Neural cell (in vitro differentiated cells): ENCODE data around the gene SFI1.

Experiments used
- CTCF ChIP-seq: fragments of 450-650 bp; IDR thresholded peaks from 2 replicates; pipeline ENCODE4 v1.5.1; 2014; ENCODE audit warnings: antibody characterized with exemption, mild to moderate bottlenecking, moderate library complexity; ENCODE audit not compliant: poor library complexity, severe bottlenecking
- EZH2 ChIP-seq: fragments of 200-600, 300-800 bp; shearing (Covaris generic), sonication (generic); IDR thresholded peaks from 2 replicates; pipeline ENCODE4 v1.6.1; 2014; ENCODE audit warnings: antibody characterized with exemption, low read length, borderline replicate concordance, mild to moderate bottlenecking; ENCODE audit not compliant: insufficient read depth, poor library complexity, severe bottlenecking
- POLR2AphosphoS5 ChIP-seq: IDR thresholded peaks from 2 replicates; pipeline ENCODE4 v1.6.1; 2012
- TF ChIP-seq, protein P1 (sequence below): IDR thresholded peaks from 2 replicates; pipeline ENCODE4 v1.6.1; 2012; ENCODE audit warnings: borderline replicate concordance

DNA sequence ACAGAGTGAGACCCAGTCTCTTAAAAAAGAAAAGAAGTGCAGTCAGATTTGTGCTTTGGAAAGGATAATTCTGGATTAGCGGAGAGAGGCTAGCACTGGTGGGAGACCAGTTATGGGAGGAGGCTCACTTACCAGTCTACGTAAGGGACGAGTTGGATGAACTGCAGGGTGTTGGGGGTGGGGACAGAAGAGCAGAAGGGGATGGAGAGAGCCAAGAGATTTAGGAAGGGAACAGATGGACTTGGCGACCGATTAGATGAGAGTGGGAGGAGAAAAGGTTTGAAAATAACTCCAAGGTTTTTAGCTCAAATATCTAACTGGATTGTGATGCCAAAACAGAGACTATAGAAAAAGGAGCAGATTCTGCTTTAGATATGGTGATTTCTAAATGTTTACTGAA, 81.4 kb downstream of the SFI1 start:
- TF ChIP-seq CTCF (no peak), EZH2 (no peak), POLR2AphosphoS5 (no peak)
- TF ChIP-seq, protein P1, sequence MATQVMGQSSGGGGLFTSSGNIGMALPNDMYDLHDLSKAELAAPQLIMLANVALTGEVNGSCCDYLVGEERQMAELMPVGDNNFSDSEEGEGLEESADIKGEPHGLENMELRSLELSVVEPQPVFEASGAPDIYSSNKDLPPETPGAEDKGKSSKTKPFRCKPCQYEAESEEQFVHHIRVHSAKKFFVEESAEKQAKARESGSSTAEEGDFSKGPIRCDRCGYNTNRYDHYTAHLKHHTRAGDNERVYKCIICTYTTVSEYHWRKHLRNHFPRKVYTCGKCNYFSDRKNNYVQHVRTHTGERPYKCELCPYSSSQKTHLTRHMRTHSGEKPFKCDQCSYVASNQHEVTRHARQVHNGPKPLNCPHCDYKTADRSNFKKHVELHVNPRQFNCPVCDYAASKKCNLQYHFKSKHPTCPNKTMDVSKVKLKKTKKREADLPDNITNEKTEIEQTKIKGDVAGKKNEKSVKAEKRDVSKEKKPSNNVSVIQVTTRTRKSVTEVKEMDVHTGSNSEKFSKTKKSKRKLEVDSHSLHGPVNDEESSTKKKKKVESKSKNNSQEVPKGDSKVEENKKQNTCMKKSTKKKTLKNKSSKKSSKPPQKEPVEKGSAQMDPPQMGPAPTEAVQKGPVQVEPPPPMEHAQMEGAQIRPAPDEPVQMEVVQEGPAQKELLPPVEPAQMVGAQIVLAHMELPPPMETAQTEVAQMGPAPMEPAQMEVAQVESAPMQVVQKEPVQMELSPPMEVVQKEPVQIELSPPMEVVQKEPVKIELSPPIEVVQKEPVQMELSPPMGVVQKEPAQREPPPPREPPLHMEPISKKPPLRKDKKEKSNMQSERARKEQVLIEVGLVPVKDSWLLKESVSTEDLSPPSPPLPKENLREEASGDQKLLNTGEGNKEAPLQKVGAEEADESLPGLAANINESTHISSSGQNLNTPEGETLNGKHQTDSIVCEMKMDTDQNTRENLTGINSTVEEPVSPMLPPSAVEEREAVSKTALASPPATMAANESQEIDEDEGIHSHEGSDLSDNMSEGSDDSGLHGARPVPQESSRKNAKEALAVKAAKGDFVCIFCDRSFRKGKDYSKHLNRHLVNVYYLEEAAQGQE = no peak
